Pericardium fibroblast (primary cell): ENCODE measurements around the gene APOBEC3C. TPM values are rescaled to one million over a fixed set of nuclear protein-coding genes. Genes with fewer than 3 reads are reported as not detected.

Experiments
- total RNA-seq: library from RNA; depleted of rRNA; stranded (reverse); fragments of >200 nt; gene quantifications from 2 replicates; pipeline ENCODE4 v1.2.3, GENCODE V29; 2015

Gene APOBEC3C
- total RNA-seq, result 15.9 and 30.5 TPM in 2 replicates

GRCh38 chr22:39013942-39014722, at the start of gene APOBEC3C:
Gene APOBEC3C, plus strand, starts transcription at chr22:39014257. Its CDS starts 106 bp downstream, at chr22:39014363.

GRCh38 chr22:38981992-38982927, 31.8 kb upstream of the APOBEC3C start, which contains the start of gene APOBEC3B:
Gene APOBEC3B, plus strand, starts transcription at chr22:38982347. Its CDS starts 107 bp downstream, at chr22:38982454.

GRCh38 chr22:39040538-39041296, 26.7 kb downstream of the APOBEC3C start, which contains the start of gene APOBEC3F:
Gene APOBEC3F, plus strand, starts transcription at chr22:39040864. Its CDS starts 97 bp downstream, at chr22:39040961.

Other genes starting within 250 kb of the APOBEC3C start
- gene DNAL4, start 220.1 kb upstream of the APOBEC3C start, total RNA-seq, result 15.5 and 15.6 TPM in 2 replicates
- 5.4 and 8.5 TPM in 2 replicates for gene NPTXR, start 170.2 kb upstream of the APOBEC3C start, total RNA-seq
- gene CBX6, start 142.0 kb upstream of the APOBEC3C start, total RNA-seq, result 57.4 and 62.0 TPM in 2 replicates
- gene APOBEC3A, start 56.6 kb upstream of the APOBEC3C start, total RNA-seq, result not detected in 2 replicates
- 0.23 and 0.34 TPM in 2 replicates for gene APOBEC3B, start 31.9 kb upstream of the APOBEC3C start, total RNA-seq
- gene APOBEC3D, start 6.9 kb downstream of the APOBEC3C start, total RNA-seq, result 0.58 and 6.6 TPM in 2 replicates
- 1.5 and 8.9 TPM in 2 replicates for gene APOBEC3F, start 26.6 kb downstream of the APOBEC3C start, total RNA-seq
- 5.4 and 9.2 TPM in 2 replicates for gene APOBEC3G, start 63.0 kb downstream of the APOBEC3C start, total RNA-seq
- gene APOBEC3H, start 83.0 kb downstream of the APOBEC3C start, total RNA-seq, result not detected in 2 replicates
- 0.70 and 5.3 TPM in 2 replicates for gene CBX7, start 138.4 kb downstream of the APOBEC3C start, total RNA-seq
- 5.3 and 9.2 TPM in 2 replicates for gene PDGFB, start 230.7 kb downstream of the APOBEC3C start, total RNA-seq